Keratinocyte (primary cell): Measurements from ENCODE around the gene GPC1.

Source experiments
- CTCF ChIP-seq, 3 experiments: IDR thresholded peaks in 1 of 3; conservative IDR thresholded peaks in 1 of 3; optimal IDR thresholded peaks in 1 of 3; 2 replicates in 2 of 3; 3 replicates in 1 of 3; pipeline versions ENCODE3 to v1.5.1; 2011; ENCODE audit warnings: low read length in 3 of 3, mild to moderate bottlenecking in 3 of 3, moderate library complexity in 2 of 3, control low read depth in 1 of 3, inconsistent platforms in 1 of 3; ENCODE audit not compliant: insufficient read depth in 2 of 3; ENCODE audit errors: extremely low read depth in 1 of 3
- EZH2 ChIP-seq: IDR thresholded peaks from one replicate; pipeline ENCODE4 v1.6.1; 2012; ENCODE audit warnings: inconsistent platforms, mild to moderate bottlenecking, low read length, moderate library complexity

- TF ChIP-seq EZH2 (no peak), CTCF (optimal IDR thresholded peaks at IDR 0.05 in 1 of 3, IDR thresholded peaks at IDR 0.05 in 1 of 3, conservative IDR thresholded peaks at IDR 0.05 in 1 of 3; ENCODE audit: extremely low read depth in 1 of 3, insufficient read depth in 2 of 3, low read length in 3 of 3) (no peak)
Observed at GRCh38 chr2:240395896-240396622, 39.4 kb upstream of the GPC1 start.
